Renal pelvis (tissue), 4 donors: ENCODE measurements around the gene TMEM141. TPM values are rescaled to one million over a fixed set of nuclear protein-coding genes. Genes with fewer than 3 reads are reported as not detected.

Source experiments
- DNase-seq: peaks from one replicate; pipeline ENCODE4 v3.0.0-alpha.2; 2013
- polyA plus RNA-seq, 3 donors: library from polyadenylated mRNA; unstranded; fragments of 120-200 nt; gene quantifications; one replicate each; pipeline ENCODE4 v1.2.1, GENCODE V29; 2013; ENCODE audit not compliant: insufficient read length in 3 of 3

The TMEM141 gene
- polyA plus RNA-seq, 3 donors, result 77.3 to 83.8 (median 78.0) TPM

DNA sequence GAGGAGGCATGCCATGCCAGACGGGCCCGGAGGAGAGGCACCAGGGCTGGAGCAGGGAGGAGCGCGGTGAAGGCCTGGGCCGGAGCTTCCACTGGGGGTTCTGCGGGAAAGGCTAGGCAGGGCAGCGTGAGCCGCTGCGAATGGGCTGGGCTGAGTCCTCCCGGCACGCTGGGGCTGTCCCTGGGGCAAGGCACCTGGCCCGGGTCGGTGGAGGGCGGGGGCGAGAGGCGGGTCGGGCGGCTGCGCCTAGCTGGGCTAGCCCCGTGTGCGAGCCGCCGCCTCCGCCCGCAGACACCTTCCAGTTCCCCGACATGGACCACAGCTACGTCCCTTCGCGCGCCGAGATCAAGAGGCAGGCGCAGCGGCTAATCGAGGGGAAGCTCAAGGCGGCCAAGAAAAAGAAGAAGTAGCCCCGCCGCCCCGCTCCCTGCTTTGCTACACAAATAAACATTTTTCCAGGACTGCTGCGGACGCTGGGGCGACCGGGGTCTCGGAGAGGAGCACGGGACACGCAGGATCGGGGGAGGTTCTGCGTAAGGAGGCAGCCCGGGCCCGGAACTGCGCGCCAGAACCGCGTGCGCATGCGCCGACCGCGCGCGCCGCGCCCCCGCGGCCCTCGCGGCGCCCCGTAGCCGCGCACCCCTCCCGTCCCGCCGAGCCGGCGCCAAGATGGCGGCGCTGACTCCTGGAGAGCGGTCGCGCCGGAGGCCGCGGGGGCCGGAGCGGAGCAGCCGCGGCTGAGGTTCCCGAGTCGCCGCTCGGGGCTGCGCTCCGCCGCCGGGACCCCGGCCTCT lies 16.3 kb downstream of the TMEM141 start, which contains the start of gene RABL6:
RABL6 (plus strand) TSS at position 668 of the 794 bp plus-strand sequence. CDS start 249 bp downstream, outside the sequence.
- DNase-seq, result no peak

DNA sequence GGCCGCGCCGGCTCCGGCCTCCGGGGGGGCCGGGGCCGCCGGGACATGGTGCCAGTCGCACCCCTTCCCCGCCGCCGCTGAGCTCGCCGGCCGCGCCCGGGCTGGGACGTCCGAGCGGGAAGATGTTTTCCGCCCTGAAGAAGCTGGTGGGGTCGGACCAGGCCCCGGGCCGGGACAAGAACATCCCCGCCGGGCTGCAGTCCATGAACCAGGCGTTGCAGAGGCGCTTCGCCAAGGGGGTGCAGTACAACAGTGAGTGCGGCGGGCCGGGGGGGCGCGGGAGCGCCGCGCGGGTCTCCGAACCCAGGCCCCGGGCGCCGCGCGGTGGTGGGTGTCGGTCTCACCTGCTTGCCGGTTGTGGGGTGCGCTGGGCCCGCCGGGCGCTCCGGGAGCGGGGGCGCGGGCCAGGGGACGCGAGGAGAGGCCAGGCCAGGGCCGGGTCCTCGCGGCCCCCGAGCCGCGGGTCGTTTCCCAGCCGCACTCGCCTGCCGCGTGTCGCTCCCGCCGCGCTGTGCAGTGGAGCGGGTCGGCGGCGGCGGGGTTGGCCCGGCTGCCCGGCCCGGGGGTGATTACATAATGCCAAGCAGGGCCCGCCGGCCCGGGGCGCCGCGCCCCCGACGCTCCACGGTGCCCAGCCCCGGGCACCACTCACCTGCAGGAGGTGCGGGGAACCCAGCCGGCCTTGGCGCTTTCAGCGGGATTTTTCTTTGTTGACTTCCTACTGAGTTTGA lies 17.1 kb downstream of the TMEM141 start:
- DNase-seq, result no peak

DNA sequence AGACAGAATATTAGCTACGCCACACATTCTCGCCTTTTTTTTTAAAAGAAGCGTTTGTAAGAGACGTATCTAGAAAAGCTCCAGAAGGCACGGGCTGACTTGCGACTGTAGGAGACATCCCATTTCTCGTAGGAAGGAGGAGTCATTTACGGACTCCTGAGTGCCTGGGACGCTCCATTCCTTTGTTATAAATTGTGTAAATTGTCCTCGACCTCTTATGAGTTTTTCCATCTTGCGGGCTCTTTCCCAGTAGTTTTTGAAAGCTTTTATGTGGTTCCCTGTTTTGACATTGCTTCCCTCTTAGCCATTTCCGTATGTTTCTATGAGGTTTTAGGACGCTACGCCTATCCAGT lies 17.6 kb downstream of the TMEM141 start:
- no peak for DNase-seq

DNA sequence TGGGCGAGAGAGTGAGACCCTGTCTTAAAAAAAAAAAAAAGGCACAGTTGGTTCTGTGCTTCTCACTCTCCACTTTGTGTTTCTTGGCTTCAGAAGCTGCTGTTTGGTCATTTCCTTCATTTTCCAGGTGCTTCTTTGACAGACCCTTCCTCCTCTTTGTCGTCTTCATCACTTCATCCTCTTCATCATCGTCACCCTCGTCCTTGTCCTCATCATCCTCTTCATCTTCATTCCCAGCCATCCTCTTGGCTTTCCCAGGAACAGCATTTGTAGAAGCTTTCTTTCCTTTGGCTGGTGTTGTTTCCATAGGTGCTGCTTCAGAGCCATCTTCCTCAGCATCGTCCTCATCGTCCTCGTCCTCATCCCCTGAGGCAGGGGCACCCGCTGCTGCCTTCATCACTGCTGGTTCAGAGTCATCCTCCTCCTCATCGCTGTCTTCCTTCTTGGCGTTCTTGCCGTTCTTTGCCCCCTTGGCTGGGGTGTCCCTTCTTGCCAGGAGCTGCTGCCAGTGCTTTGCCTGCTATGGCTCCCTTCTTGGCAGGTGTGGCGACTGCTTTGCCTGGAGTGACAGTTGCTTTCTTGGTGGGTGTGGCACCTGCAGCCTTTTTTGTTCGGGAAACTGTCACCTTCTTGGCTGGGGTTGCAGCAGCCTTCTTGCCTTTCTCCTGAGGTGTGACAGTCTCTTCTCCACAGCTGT lies 23.7 kb downstream of the TMEM141 start:
- no peak for DNase-seq

DNA sequence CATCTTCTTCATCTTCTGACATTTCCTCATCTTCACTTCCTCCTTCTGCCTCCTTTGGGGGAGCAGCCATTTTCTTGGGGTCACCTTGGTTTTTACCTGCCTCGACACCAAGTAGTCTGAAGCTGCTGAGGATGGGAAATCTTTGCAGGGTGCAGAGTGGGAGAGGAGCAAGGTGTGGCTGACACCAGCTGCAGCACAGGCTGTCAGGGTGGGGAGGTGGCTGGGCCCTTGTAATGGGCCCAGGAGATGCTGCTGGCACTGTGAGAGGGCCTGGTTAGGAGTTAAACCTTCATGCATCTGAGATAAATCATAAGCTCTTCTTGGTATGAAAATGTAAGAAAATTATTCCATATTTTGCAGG lies 24.3 kb downstream of the TMEM141 start:
- no peak for DNase-seq

DNA sequence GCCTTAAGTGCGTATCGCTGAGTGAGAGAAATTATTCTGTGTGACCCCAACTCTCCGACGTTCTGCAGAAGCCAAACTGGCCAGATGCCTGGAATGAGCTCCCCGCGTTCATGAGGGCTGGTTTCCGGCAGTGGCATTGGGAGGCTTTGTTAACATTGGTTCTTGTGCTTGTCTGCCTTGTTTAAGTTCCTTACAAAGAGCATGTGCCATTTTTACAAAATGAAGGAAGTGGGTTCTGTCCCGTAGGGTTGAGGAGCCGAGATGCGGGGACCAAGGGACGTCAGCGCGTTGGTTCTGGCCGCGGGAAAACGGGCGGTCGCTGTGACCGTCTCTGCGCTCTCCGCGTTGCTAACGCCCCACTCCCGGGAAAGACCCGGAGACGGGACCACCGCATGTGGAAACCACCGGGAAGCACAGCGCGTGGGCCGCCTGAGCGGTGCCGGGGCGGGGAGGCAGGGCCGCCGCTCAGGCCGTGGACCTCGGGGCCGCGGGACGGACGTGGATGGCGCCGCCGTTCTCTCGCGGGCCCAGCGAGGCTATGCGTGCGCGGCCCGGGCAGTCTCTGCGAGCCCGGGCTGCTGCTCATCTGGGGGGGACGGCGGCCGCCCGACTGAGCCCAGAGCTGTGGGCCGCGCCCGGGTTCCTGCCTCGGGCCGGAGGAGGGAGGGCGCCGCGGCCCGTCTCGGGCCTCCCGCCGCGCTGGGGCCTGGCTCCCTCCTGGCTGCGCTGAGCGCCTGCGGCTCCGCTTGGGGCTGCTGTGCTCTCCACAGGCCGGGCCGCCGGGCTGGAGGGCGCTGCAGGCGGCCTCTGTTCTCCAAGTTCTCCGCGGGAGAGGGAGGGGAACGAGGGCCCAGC lies 30.1 kb downstream of the TMEM141 start:
- no peak for DNase-seq

DNA sequence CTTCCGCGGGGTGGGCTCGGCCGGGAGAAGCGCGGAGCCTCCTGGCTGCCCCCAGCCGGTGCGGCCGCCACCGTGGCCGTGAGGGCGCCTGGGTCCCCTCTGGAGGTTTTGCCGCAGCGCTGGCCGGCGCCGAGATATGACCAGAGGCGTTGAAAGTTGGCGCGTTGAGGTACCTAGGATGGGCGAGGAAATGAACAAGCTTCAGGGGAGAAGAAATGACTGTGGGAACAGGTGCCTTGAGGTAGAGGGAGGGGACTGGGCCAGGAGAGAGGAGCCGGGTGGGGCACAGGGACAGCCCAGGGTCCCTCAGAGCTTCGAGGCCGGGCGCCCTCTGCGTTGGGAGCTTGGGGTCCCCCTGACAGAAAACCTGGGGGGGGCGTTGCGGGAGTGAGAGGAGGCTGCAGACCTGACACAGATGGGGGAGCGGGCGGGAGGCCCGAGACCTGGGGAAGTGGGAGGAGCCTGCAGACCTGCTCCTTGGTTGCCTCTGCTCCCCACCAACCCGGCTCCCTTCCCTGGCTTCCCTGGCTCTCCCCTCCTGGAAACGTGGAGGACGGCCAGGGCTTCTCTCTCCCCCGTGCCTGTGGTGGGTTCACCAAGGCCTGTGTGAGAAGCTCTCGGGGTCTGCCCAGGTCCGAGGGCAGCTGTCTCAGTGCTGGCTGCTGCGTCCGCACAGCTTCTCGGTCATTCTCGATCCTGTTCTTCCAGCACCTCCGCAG lies 30.8 kb downstream of the TMEM141 start:
- no peak for DNase-seq

DNA sequence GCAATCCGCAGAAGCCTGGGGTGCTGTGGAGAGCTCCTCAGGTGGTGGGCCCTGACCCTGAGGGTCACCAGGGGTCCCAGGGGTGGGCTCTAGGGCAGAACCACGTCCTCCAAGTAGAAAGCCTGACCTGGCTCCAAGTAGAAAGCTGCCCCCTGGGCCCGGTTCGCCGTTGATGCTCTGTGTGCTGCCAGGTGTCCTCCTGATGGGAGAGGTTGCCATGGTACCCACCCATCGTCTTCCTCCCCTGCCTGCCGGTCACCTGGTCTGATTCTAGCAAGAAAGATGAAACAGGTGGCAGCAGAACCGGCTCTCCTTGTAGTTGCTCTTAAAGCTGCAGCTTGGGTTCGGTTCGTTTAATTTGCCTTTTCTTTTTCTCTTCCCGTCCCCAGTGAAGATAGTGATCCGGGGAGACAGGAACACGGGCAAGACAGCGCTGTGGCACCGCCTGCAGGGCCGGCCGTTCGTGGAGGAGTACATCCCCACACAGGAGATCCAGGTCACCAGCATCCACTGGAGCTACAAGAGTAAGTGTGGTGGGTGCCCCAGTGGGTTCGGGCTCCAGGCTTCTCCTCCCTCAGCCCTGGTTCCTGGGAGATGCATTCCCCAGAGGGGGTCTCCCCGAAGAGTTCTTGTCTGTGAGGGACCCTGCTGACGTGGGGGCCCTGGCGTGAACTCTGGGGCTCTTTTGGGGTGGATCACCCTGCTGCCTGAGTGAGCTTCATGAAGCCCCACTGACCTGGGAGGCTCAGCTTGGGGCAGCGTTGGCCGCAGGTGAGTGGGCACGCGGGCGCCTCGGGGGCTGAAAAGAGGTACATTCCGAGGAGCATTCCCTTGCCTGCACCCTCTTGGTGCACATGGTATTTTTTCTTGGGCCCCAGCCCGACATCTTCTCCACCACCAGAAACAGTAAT lies 32.2 kb downstream of the TMEM141 start:
- DNase-seq, result no peak

DNA sequence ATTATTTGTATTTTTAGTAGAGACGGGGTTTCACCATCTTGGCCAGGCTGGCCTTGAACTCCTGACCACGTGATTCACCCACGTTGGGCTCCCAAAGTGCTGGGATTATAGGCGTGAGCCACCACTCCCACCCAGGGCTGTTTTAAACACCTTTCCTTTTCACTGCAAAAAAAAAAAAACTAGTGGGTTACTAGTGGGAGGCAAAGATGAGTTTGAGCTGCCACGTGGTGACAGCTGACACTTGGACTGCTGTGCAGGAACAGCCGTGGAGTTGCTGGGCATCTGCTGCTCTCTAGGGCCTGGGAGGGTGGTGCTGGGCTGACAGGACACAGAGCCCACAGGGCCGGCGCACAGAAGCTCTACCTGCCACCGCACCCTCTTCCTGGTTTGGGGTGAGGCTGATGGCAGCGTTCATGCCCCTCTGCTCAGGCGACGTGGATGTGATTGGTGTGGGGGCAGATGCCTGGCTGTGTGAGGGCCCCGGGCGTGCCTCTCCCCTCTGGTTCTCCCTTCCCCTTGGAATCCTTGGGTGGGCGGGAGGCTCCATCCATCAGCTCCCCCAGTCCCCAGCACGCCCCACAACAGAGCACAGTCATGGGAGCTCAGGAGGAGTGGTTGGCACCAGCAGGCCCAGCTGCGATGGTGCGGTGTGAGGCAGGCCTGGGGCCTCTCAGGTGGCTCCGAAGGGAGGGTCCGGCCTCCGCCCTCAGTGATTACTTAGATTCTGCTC lies 33.5 kb downstream of the TMEM141 start:
- DNase-seq, result no peak

DNA sequence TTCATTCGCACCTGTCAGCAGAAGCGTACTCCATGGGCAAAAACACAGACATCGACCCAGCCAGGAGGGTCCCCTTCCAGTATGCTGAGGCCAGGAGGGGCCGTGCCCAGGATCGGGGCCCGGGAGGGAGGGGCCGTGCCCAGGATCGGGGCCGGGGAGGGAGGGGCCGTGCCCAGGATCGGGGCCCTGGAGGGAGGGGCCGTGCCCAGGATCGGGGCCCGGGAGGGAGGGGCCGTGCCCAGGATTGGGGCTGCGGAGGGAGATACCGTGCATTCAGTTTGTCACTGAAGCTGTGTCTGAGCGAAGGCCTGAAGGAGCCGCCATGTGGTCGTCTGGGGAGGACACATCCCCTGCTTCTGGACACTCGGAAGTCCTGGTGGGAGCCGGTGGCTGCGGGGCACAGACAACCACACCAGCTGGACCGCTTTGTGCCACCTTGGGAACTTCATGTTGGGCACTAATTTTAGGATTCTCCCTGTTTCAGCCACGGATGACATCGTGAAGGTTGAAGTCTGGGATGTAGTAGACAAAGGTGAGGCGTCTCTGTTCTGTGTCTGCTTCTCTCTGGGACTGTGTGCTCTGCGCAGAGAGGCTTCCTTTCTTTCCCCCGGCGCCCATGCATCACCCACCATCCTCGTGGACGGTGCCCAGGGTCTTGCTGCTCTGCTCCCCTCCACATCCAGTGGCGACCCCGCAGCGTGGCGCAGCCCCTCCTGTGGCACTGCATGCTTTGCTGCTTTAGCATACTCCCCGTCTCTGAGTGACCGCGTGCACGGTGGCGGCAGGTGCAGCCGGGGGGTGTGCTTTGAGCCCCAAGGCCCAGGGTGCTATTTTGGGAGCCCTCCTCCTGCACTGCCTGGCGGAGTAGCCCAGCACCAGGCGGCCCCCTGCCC lies 34.4 kb downstream of the TMEM141 start:
- DNase-seq, result no peak

DNA sequence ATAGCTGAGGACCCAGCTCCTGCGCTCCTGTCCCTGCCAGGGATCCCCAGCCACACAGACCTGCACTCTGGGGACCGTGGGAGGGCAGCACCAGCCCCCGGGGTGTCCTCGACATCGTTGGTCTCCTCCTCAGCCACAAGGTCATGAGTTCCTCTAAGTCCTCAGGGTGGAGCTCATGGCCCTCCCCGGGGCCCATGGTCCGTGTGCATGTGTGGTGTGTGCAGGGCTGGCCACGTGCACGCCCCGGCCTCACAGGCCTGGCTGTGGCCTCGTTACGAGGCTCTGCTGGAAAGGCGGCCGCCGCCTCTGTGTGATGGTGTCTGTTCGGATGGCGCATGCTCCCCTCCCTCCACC lies 35.0 kb downstream of the TMEM141 start:
- no peak for DNase-seq

DNA sequence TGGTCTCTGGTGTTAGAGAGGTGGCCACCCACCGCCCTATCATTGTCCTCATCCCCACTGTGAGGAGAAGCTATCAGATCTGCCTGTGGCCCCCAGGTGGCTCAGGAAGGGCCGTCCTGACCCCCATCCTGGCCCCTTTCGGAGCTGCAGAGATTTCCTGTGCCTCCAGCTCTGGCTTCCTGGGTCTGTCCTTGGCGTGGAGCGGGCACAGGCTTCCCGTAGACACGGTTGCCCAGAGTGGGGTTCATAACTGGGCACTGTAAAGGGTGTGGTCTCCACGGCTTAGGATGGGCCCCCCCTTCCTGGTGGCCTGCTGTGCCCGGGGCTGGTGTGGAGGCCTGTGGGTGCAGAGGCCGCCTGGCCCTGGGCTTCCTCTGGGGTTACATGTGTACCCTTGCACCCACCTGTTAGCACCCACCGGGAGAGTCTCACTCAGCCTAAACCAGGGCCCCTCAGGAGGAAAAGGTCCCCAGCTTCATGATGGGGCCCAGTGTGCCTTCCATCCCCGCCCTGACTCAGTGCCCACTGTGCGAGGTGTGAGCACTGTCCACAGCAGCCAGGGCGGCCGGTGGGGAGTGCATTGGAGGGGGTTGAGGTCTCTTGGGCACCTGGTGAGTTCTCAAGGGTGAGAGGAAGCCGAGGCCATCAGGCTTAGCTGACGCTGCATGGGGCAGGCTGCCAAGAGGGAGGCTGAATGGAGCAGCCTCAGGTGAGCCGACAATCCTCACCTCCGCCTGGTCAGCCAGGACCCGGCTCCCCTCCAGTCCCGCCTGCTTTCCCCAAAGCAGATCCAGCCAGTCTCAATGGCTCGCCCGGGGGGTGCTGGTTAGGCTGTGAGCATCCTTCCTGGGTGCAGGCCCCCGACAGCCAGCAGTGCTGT lies 35.8 kb downstream of the TMEM141 start:
- DNase-seq, result no peak

DNA sequence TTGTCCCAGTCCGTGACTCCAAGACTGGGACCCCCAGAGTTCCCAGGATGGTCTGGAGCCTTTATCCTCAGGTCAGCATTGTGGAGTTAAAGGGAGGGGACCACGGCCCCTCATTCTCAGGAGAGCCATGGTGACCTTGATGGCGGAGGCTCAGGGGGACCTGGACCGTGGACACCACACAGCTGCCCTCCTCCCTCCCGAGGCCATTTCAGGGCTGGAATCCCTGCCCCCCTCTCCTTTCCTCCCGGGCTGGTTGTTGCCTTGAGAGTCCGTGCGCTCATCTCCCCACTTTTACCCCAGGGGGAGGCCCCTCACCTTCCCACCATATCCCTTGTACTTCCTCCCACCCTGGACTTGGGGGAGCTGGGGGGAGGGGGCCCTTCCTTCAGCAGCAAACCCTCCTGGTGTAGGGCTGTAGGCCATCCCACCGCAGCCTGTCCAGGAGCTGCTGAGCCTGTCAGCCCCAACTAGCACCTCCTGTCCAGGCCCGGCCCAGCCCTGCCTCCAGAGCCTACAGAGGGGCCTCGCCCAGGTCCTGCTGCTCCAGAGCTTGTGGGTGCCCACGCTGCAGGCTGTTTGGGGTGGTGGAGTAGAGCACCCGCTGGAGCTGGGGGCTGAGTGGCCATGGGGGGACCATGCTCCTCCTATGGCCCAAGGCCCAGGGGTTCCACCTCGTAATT lies 36.8 kb downstream of the TMEM141 start:
- DNase-seq, result no peak

DNA sequence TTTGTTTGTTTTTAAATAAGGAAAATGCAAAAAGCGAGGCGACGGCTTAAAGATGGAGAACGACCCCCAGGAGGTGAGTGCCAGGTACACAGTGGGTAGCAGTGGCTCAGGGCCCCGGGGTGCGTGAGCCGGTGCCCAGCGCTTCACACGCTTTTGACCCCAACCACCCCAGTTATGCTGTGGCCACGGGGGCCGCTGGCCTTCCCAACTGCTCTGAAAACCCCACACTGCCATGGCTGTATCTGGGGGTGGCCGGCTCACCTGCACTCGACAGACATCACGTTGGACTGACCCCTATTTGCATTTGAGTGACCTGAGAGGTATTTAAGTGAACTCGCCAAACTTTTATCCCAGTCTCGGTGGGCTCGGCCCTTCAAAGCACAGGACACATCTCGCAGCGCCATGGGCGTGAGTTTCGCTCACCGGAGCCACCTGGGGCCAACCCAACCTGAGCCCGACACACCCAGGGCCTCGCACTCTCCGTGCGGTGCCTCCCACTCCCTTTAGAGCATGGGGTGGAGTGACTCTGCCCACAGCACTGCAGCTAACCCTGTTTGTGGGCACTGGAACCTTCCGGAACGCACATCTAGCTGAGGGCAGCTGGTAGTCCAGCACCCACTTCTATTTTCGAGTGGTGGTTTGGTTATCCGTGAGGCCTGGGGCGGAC lies 37.5 kb downstream of the TMEM141 start:
- DNase-seq, result no peak

DNA sequence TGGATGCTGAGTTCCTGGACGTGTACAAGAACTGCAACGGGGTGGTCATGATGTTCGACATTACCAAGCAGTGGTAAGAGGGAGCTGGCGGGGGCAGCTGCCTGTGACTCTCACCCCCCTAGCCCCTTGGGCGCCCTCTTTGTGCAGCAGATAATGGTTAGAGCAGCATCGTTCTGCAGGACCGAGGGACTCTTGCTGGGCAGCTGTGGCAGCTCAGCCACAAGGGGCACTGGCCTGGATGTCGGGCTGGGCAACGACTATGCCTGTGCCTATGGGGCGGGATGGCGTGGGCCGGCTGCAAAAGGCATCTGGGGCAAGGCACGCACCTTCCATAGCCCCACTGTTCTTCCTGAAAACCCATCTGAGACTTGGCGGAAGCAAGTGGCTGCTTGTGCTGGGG lies 38.3 kb downstream of the TMEM141 start:
- no peak for DNase-seq
